A172 (cell line): Measurements from ENCODE around the gene ADARB1. TPM values are rescaled to one million over a fixed set of nuclear protein-coding genes. Genes with fewer than 3 reads are reported as not detected.

Experiments
- DNase-seq: peaks from one replicate; pipeline ENCODE4 v3.0.0-alpha.2; 2015; ENCODE audit warnings: low spot score
- total RNA-seq: library from RNA; depleted of rRNA; stranded (reverse); fragments of >200 nt; shearing (Covaris generic); gene quantifications from 2 replicates; pipeline ENCODE4 v1.2.3, GENCODE V29; 2014

ADARB1 gene
- total RNA-seq, 1 experiment from 2014 or later: 15.7 TPM

DNA sequence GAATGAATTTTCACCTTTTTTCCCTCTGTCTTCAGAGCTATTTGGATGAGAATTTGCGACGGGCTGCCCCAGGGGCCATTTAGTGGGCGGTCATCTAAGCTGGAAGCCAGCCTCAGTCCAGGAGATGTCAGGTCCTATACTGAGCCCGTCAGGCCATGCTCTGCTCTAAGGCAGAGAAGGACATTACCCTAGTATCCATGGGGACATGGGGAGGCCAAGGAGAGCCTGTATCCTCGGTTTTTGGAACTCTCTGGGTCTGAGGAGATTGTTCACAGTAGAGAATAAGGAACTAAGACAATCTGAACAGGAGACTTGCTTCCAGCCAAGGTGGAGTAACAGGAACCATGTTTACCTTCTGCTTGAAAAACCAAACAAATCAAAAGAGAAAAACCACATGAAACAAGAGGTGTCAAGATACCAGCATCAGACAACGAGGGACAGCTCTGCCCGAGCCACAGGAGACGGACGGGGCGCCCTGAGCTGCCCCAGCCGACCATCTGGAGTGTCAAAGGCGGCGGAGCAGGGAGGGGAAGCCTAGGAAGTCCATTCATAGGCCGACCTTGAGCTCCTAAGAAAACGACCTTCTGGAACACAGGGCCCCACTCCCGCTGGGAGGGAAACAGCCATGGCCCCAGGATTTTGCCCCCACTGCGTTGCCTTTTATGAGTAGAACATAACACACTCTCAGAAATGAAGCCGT, 20.0 kb upstream of the ADARB1 start:
- DNase-seq: no peak

DNA sequence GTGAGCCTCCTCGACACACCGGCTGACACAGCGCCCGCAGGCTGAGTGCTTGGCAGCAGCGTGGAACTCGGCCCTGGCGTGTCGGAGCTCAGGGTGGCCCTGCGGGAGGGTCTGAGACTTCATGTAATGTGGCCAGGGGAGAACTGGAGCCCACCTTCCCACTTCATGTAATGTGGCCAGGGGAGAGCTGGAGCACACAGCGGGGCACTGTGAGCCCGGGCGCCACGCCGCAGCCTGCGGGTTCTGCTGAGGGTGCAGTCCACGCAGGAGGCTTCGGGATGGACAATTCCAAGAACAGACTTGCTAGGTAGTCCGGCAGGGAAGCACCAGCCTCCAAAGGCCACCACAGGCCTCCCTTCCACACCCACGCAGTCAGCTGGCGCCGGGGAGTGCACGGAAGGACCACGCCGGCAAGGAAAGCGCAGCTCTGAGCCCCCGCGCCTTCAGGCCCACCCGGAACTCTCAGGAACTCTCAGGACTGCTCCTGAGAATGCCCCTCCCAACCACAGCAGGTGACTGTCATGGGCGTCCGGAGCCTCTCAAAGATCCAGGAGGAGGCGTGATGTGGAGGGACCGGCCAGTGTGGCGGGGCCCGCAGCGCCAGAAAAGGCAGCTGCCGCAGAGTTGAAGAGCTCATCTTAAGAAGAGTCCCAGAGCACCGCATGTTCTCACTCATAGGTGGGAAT, 19.3 kb upstream of the ADARB1 start:
- DNase-seq: no peak

GRCh38 chr21:45055861-45056260, 18.5 kb upstream of the ADARB1 start:
- DNase-seq: no peak

- DNase-seq: no peak
Observed at GRCh38 chr21:45056296-45056904, 18.0 kb upstream of the ADARB1 start.

DNA sequence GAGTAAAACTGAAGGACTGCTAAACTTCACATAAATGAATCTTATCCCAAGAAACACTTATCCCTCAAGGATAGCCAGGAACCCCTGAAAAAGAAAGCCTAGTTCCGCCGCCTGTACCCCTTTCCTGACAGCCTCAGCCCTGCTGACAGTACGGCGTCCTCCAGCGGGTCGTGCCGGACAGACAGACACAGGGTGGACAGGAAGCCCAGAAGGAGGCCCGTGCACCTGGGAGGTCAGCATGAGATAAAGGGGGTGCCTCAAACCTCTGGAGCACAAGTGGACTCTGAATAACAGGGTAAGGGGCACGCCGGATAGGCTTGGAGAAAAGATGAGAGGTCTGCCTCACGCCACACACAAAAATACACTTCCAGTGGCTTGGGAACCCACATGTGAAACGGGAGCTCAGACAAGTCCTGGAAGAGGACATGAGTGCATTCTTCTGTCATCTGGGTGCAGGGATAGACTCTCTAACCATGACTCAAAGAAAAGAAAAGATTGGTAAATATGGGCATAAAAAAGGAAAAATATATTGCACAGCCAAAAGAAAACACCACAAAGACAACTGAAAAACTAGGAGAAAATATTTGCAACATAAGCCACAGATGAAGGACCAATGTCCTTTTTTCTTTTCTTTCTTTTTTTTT, 17.3 kb upstream of the ADARB1 start:
- DNase-seq: no peak

GRCh38 chr21:45057886-45058285, 16.5 kb upstream of the ADARB1 start:
- DNase-seq: no peak

DNA sequence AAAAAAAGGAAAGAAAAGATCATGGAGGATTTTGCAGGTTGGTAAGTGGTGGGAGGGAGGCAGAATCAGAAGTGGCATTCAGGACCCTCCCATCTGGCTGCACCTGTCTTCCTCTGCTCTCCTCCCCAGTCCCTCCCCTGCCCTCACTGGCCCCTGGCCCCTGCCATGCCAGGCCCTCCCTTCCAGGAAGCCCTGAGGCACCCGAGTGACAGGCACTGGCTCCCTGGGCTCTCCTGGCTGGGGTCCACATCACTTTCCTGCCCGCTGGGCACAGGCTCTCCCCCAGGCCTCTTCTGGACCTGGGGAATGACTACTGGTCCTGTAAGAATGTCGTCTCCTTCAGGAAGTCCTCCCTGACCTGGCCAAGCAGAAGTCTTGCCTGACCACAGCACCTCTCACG, 15.3 kb upstream of the ADARB1 start:
- no peak for DNase-seq

DNA sequence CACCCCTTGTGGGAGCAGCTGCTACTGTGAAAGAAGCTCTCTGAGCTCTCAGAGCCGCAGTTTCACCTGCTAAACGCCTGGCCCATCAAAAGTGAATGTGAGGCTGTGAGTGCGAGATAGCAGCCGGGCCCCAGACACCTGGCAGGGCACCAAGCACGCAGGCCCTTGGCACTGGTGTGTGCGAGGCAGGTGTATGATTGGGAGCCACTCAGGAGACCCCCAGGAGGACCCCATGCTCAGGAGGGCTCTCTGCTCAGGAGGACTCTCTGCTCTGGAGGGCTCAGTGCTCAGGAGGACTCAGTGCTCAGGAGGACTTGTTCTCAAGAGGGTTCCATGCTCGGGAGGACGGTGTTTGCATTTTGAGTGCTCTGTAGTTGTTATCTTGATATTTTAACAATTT, 14.3 kb upstream of the ADARB1 start:
- no peak for DNase-seq

DNA sequence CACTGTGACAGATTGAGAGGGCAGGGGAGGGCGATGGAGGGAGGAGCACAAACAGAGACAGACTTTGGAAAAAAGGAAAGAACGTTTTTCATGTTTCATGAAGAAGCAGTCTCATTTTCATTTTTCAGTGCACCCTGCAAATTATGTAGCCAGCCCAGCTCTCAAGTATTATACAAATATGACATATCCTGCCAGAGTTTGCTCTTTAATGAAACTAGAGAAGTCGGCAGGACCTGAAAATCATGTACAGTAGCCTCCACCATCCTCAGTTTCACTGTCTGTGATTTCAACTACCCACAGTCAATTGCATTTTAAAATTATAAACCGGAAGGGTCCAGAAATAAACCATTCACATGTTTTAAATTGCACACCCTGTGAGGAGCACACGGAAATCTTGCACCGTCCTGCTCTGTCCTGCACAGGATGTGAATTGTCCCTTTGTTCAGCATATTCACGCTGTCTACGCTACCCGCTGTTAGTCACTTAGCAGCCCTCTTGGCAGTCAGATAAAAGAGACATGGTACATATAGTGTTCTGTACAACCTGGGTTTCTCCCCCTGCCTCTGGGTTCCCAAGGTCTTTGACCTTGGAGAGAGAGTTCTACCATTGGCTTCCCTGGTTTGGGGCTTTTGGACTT, 13.6 kb upstream of the ADARB1 start:
- DNase-seq: no peak

GRCh38 chr21:45064091-45064490, 10.3 kb upstream of the ADARB1 start:
- no peak for DNase-seq

DNA sequence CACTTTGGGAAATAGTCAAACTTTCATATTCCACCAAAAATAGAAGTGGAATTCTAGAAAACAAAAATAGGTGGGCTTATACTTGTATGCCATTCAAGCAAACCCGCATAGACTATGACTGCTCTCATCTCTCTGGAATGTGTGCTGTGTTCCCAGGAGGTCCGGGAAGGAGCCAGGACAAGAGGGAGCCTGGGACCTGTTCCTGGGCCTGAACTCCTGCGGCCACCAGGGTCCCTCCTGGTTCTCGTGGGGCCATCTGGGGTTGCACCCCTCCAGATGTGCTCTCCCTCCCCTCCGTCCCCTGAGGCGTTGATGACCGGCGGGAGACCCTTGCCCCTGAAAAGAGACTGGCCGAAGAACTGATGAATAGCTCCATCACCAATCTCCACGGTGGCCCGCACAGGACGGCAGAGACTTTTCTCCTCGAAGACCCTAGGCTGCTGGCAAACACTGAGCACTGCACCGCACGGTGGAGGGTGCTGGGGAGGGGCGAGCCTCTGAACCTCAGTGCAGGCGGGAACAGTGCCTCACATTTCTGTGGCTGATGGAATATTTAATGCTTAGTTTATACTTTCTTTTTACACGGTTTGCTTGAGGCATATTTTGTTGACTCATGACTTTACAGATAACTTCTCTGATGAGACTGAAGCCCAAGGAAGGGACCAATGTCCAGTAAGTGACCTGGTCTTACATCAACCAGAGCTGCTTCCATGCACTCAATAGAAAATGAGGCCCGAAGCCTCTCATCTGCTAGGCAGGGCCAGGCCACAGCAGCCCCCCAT, 9.6 kb upstream of the ADARB1 start:
- DNase-seq: no peak

- no peak for DNase-seq
Observed at GRCh38 chr21:45067462-45068285, 6.7 kb upstream of the ADARB1 start.

- no peak for DNase-seq
Observed at GRCh38 chr21:45069085-45069484, 5.3 kb upstream of the ADARB1 start.

DNA sequence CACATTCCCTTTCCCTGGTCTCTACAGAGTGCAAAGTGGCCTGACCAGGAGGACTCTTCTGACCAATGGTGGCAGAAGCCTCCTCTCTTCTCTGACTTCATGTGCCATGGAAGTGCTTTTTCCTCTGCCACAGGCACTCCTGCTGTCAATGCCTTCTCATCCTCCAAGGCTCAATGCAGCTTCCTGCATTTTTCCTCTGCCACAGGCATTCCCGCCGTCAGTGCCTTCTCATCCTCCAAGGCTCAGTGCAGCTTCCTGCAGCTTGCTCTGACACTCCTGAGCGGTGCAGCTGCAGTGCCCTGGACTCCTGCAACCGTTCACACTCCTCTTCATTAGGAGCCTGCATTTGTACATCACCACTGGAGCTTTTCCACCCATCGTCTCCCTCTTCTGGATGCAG, 4.7 kb upstream of the ADARB1 start:
- DNase-seq: no peak

- DNase-seq: no peak
Observed at GRCh38 chr21:45071078-45071873, 3.1 kb upstream of the ADARB1 start.

GRCh38 chr21:45071874-45072737, 2.3 kb upstream of the ADARB1 start:
- no peak for DNase-seq

GRCh38 chr21:45072738-45073300, 1.6 kb upstream of the ADARB1 start:
- DNase-seq: no peak

DNA sequence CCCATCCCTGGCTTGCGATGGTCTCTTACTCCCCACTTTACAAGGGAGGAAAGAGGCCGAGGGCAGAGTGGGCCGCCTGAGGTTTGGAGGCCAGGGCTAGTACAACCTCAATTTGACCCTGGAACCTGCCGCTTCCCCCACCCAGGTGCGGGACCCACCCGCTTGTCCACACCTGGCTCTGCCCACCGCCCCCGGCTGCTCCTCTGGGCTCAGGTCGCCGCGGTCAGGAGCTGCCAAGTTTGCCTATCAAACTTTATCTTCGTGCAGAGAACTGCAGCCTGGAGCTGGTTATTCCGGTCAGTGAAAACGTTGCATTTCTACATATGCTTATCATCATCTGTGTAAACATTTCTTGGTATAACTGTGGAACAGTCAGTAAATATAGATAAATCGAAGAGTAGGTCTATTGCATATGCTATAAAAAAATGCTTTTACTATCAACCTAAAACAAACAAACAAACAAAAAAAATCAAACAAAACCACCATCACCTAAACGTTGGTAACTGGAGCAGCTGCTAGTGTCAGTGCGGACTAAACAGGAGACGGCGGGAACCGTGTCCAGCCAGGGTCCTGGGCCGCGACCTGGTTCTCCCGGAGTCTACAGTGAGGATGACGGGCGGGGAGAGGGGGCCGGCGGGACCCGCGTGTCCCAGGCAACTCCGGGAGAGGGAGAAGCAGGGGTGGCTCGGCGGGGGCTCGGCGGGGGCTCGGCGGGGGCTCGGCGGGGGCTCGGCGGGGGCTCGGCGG, 906 bp upstream of the ADARB1 start:
- peak; percentile 46 for DNase-seq
